Spleen (tissue), 7 donors: ENCODE data around the gene KRTAP19-4.

Experiments
- CTCF ChIP-seq, 11 experiments: fragments of 200-600 bp in 7 of 11; fragments of 450-650 bp in 4 of 11; sonication (generic) in 4 of 11; IDR thresholded peaks in 8 of 11; conservative IDR thresholded peaks in 3 of 11; 1 replicate in 7 of 11; 2 replicates in 4 of 11; pipeline versions ENCODE4 v1.4.0 to v1.8.0; 2016 to 2021; ENCODE audit warnings: antibody characterized with exemption in 11 of 11, inconsistent platforms in 4 of 11, mild to moderate bottlenecking in 1 of 11
- POLR2A ChIP-seq, 3 donors: fragments of 450-650 bp; IDR thresholded peaks; one replicate each; pipeline ENCODE4 v1.5.1; 2017; ENCODE audit warnings: antibody characterized with exemption in 3 of 3, mild to moderate bottlenecking in 1 of 3
- donor health status: DM: no; HTN: no; CAD: no; lungs with moderate emphysema.
- donor health status: DM: no; HTN: no; CAD: no.
- donor health status: DM: no; HTN: no; CAD: no.

GRCh38 chr21:30448514-30448913 is 48.5 kb downstream of the KRTAP19-4 start:
- no peak for TF ChIP-seq CTCF (IDR thresholded peaks at IDR 0.05 in 8 of 11, conservative IDR thresholded peaks at IDR 0.05 in 3 of 11)
- no peak for TF ChIP-seq POLR2A (IDR thresholded peaks at IDR 0.05)
